HCT116 (cell line): ENCODE data around the gene LRRC46.

Source experiments
- CEBPB ChIP-seq: IDR thresholded peaks from 2 replicates; pipeline ENCODE4 v1.6.1; 2012; ENCODE audit warnings: low read depth
- CTCF ChIP-seq, 3 experiments: fragments of 200-600 bp in 1 of 3; sonication (generic) in 1 of 3; IDR thresholded peaks in 2 of 3; conservative IDR thresholded peaks in 1 of 3; 2 replicates each; pipeline ENCODE4 v1.5.1; 2012 to 2017; ENCODE audit warnings: low read depth in 2 of 3, low read length in 2 of 3, antibody characterized with exemption in 1 of 3, borderline replicate concordance in 1 of 3, control low read depth in 1 of 3, mild to moderate bottlenecking in 1 of 3, mixed read lengths in 1 of 3, mixed run types in 1 of 3, moderate library complexity in 1 of 3; ENCODE audit not compliant: insufficient read depth in 1 of 3
- EZH2 ChIP-seq: fragments of 200-600 bp; sonication (generic); IDR thresholded peaks from 2 replicates; pipeline ENCODE4 v1.6.1; 2017; ENCODE audit warnings: antibody characterized with exemption, mixed run types
- EZH2phosphoT487 ChIP-seq: fragments of 200-600 bp; IDR thresholded peaks from 2 replicates; pipeline ENCODE4 v1.6.1; 2018; ENCODE audit warnings: antibody characterized with exemption, borderline replicate concordance
- POLR2A ChIP-seq: IDR thresholded peaks from 2 replicates; pipeline ENCODE4 v1.7.0; 2011; ENCODE audit warnings: borderline replicate concordance; ENCODE audit not compliant: insufficient read depth, insufficient read length; ENCODE audit errors: extremely low read depth
- TCF7L2 ChIP-seq: IDR thresholded peaks from 2 replicates; pipeline ENCODE4 v1.7.0; 2011; ENCODE audit warnings: borderline replicate concordance, inconsistent platforms; ENCODE audit not compliant: insufficient read depth, insufficient read length; ENCODE audit errors: extremely low read depth

- TF ChIP-seq POLR2A (no peak), EZH2 (no peak), CTCF (IDR thresholded peaks at IDR 0.05 in 2 of 3, conservative IDR thresholded peaks at IDR 0.05 in 1 of 3; ENCODE audit: borderline replicate concordance in 1 of 3, insufficient read depth in 1 of 3, low read depth in 2 of 3, low read length in 2 of 3) (no peak), EZH2phosphoT487 (no peak), CEBPB (no peak), TCF7L2 (no peak)
Measured at GRCh38 chr17:47856830-47857229, 25.4 kb downstream of the LRRC46 start.
